Measurements from ENCODE around the gene SARS2. TPM values are rescaled to one million over a fixed set of nuclear protein-coding genes. Genes with fewer than 3 reads are reported as not detected.

Gene SARS2
- total RNA-seq, 2 donors from 2014 or later = 27.2 to 37.2 TPM

DNA sequence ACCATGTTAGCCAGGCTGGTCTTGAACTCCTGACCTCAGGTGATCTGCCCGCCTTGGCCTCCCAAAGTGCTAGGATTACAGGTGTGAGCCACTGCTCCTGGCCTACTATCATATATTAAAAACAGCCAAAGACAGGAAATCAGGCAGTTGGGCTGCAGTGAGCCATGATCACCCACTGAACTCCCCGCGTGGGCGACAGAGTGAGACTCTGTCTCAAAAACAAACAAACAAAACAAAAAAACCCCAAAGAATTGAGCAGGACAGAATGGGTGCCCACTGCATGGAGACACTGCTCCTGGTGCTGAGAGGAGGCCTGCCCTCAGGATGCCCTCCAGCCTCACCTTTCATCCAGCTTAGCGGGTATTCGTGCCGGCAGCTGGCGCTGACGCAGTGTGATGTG is 47.3 kb downstream of the SARS2 start:
- H3K36me3 ChIP-seq = no peaks in the 10 kb centered on the region
- no peak overlapping the region for H3K27ac ChIP-seq
- TF ChIP-seq, protein P1, sequence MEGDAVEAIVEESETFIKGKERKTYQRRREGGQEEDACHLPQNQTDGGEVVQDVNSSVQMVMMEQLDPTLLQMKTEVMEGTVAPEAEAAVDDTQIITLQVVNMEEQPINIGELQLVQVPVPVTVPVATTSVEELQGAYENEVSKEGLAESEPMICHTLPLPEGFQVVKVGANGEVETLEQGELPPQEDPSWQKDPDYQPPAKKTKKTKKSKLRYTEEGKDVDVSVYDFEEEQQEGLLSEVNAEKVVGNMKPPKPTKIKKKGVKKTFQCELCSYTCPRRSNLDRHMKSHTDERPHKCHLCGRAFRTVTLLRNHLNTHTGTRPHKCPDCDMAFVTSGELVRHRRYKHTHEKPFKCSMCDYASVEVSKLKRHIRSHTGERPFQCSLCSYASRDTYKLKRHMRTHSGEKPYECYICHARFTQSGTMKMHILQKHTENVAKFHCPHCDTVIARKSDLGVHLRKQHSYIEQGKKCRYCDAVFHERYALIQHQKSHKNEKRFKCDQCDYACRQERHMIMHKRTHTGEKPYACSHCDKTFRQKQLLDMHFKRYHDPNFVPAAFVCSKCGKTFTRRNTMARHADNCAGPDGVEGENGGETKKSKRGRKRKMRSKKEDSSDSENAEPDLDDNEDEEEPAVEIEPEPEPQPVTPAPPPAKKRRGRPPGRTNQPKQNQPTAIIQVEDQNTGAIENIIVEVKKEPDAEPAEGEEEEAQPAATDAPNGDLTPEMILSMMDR (IDR thresholded peaks at IDR 0.05) = no peak
- peaks cover 4% of the 10 kb centered on the region for H3K4me1 ChIP-seq
- no peak overlapping the region for H3K9ac ChIP-seq (ENCODE audit: low read depth in 2 of 2, low read length in 2 of 2)
- no peak for DNase-seq
- intact Hi-C loops (cut with DNase I) = no loop called here
- no peaks in the 10 kb centered on the region for H3K9me3 ChIP-seq
- H3K4me3 ChIP-seq = no peak overlapping the region
- no peaks in the 10 kb centered on the region for H3K27me3 ChIP-seq

DNA sequence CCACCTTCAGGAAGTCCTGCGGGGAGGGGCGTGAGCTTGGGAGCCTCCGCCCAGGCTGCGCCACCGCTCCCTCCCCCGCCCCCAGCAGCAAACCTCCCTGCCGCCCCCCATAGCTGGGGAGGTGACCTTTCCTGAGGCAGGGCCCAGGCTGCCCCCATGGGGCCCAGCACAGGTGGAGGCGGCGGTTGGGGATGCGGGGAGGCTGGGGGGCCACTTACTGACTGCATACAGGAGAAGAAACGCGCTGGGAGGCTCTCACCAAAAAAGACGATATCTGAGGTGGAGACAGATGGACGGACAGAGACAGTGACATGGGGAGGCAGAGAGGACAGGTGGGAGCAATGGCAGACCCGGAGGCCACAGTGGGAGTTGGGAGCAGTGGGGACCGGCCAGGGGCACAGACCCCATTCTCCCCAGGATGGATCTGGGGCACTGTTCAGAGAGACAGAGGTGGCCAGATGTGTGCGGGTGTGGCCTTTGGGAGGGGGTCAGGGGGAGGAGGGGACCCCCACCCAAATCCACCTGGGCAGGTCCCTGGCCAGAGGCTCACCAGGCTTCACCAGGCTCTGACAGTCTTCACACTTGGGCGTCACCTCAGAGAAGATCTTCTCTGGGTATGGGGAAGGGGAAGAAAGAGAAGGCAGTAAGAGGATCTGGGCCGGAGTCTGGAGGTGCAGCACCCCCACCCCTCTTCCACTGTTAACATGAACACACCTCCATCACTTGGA is 49.5 kb downstream of the SARS2 start:
- no peaks in the 10 kb centered on the region for H3K36me3 ChIP-seq

DNA sequence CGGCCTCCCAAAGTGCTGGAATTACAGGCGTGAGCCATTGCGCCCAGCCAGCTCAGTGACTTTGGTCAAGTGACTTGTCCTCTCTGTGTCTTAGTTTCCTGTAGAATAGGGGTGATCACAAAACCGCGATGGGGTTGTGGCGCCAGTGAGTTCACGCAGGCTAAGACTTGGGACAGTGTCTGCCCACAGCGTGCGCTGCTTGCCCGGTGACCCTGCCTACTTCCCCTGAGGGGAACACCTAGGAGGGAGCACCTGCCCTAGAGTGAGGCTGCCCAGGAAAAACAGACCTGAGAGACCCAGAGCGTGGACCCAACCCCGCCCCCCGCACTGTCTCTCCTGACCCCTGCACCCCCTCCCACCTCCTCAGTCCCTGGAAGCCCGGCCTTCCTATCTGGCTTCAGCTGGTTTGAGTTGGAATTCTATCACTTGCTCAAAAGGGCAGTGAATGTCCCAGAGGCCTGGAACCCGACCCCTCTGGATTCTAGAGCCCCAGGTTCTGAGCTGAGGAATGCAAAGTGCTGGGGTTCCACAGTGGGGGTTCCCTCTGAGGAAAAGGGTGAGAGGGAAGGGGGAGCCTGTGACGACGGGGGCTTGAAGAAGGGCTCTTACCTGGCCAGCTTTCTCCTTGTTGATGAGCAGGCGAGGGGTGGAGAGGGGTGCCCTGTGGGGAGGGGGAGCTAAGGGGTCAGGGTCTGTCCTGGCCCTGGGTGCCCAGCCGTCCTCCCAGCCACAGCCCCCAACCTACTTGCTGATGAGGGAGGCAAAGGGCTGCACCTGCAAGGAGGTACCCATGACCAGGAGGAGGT is 50.3 kb downstream of the SARS2 start:
- Histone ChIP-seq H3K9me3 (no peaks in the 10 kb centered on the region), H3K9ac (ENCODE audit: low read depth in 2 of 2, low read length in 2 of 2) (no peak overlapping the region), H3K27ac (no peak overlapping the region), H3K36me3 (no peaks in the 10 kb centered on the region), H3K4me3 (no peak overlapping the region), H3K27me3 (no peaks in the 10 kb centered on the region), H3K4me1 (peaks cover 5% of the 10 kb centered on the region)
- intact Hi-C loops (cut with DNase I) = no loop called here
- no peak for DNase-seq
- TF ChIP-seq, protein P1 (IDR thresholded peaks at IDR 0.05) = no peak

More for the DNA sequence above, 49.5 kb downstream of the SARS2 start:
- intact Hi-C loops (cut with DNase I) = no loop called here
- H3K4me1 ChIP-seq = peaks cover 5% of the 10 kb centered on the region
- H3K9ac ChIP-seq (ENCODE audit: low read depth in 2 of 2, low read length in 2 of 2) = no peak overlapping the region
- H3K4me3 ChIP-seq = no peak overlapping the region
- no peaks in the 10 kb centered on the region for H3K9me3 ChIP-seq
- no peaks in the 10 kb centered on the region for H3K27me3 ChIP-seq
- no peak for DNase-seq
- no peak overlapping the region for H3K27ac ChIP-seq
- TF ChIP-seq, protein P1 (IDR thresholded peaks at IDR 0.05) = no peak

DNA sequence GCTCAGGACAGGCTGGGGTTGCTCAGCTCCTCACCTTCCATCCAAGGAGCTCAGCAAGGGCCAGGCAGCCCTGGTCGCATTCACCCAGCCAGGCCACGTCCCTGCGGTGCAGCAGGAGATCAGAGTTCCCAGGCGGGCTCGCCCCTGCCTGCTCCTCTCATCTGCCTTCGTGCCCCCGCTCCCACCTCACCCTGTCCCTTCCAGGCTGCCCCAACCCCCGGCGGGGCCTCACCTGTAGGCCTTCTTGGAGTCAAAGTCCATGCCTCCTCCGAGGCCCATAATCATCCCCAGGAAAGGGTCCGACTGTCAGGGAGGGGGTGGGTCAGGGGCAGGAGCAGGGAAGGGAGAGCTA is 51.2 kb downstream of the SARS2 start:
- TF ChIP-seq, protein P1 (IDR thresholded peaks at IDR 0.05) = no peak
- Histone ChIP-seq H3K9me3 (no peaks in the 10 kb centered on the region), H3K27ac (no peak overlapping the region), H3K36me3 (no peaks in the 10 kb centered on the region), H3K27me3 (no peaks in the 10 kb centered on the region), H3K4me3 (no peak overlapping the region), H3K9ac (ENCODE audit: low read depth in 2 of 2, low read length in 2 of 2) (no peak overlapping the region), H3K4me1 (peaks cover 5% of the 10 kb centered on the region)
- no peak for DNase-seq
- intact Hi-C loops (cut with DNase I) = no loop called here

DNA sequence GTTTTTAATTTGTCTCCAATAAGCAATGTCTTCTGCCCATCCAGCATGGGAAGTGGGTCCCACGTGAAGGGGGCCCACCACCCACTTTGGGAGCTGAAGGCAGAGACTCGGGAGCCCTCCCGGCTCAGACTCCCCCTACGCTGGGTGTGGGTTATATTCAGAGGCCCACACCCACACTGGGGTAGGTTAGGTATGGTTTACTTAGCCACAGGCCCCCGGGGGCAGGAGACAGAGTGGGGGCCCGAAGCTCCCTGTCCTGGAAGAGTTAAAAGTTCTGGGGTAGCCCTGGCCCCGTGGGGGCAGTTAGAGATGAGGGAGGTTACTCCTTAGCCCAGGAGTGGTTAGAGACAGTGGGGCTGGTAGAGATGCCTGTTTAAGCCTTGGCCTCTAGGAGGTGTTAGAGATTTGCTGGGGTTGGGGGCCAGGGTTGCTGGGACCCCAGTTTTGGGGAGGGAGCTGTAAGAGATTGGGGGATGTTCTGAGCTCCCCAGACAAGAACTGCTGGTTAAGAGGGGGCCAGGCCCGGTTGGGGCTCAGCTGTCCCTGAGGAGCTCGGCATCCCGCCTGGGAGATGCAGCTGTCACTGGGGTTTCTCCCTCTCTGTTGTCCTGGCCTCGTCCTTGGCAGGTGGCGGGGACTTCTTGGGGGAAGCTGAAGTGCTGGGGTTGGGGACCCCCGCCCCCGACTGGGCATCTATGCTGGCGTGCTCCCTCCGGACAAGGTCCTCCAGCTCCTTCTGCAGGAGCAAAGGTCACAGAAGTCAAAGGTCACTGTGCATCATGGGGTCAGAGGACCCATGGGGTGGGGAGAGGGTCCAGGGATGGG is 51.8 kb downstream of the SARS2 start:
- H3K4me3 ChIP-seq = no peak overlapping the region
- TF ChIP-seq, protein P1 (IDR thresholded peaks at IDR 0.05) = no peak
- no peak for DNase-seq
- peak overlapping the region; percentile 62 to 70 for H3K9ac ChIP-seq (ENCODE audit: low read depth in 2 of 2, low read length in 2 of 2)
- peak overlapping the region; percentile 68 for H3K27ac ChIP-seq
- H3K27me3 ChIP-seq = no peaks in the 10 kb centered on the region
- no peaks in the 10 kb centered on the region for H3K9me3 ChIP-seq
- H3K36me3 ChIP-seq = no peaks in the 10 kb centered on the region
- intact Hi-C loops (cut with DNase I) = no loop called here
- peaks cover 5% of the 10 kb centered on the region for H3K4me1 ChIP-seq

Measured in colonic mucosa (tissue), 4 donors.